Adipocyte (in vitro differentiated cells): ENCODE results near the gene FOXR1.
"Not testable (repeated sequence)": the region's sequence is repeated elsewhere in the genome, so short reads cannot be mapped to it uniquely, and the experiment has no call there.

Experiments used
- DNase-seq: peaks from one replicate; pipeline ENCODE4 v3.0.0-alpha.2; 2015; ENCODE audit warnings: low read depth
- H3K27me3 ChIP-seq: replicated peaks from 2 replicates; pipeline ENCODE4 v1.7.0; 2013; ENCODE audit warnings: mild to moderate bottlenecking, low read length, moderate library complexity; ENCODE audit not compliant: control insufficient read depth, insufficient read depth
- H3K36me3 ChIP-seq: 2 replicates; pipeline ENCODE4 v1.7.0; 2013; ENCODE audit warnings: low read length, mild to moderate bottlenecking, moderate library complexity; ENCODE audit not compliant: control insufficient read depth, insufficient read depth, severe bottlenecking
- H3K4me1 ChIP-seq: 2 replicates; pipeline ENCODE4 v1.7.0; 2013; ENCODE audit warnings: mild to moderate bottlenecking, low read length, moderate library complexity; ENCODE audit not compliant: control insufficient read depth, insufficient read depth
- H3K4me3 ChIP-seq: 2 replicates; pipeline ENCODE4 v1.7.0; 2013; ENCODE audit warnings: mild to moderate bottlenecking, low read length, moderate library complexity
- H3K9ac ChIP-seq: 2 replicates; pipeline ENCODE4 v1.7.0; 2013; ENCODE audit warnings: mild to moderate bottlenecking, low read length, moderate library complexity
- H3K9me3 ChIP-seq: 2 replicates; pipeline ENCODE4 v1.7.0; 2013; ENCODE audit warnings: mild to moderate bottlenecking, low read length, moderate library complexity; ENCODE audit not compliant: control insufficient read depth

Gene FOXR1

GRCh38 chr11:118980191-118980881 lies 8.8 kb downstream of the FOXR1 start:
- H3K4me1 ChIP-seq = peaks cover 8% of the 10 kb centered on the region
- H3K9ac ChIP-seq = peak overlapping the region; percentile 30
- peak overlapping the region; percentile 74 for H3K4me3 ChIP-seq
- DNase-seq = no peak
- peaks cover 27% of the 10 kb centered on the region for H3K27me3 ChIP-seq
- no peaks in the 10 kb centered on the region for H3K9me3 ChIP-seq
- no peaks in the 10 kb centered on the region for H3K36me3 ChIP-seq

GRCh38 chr11:118984337-118984736 lies 12.8 kb downstream of the FOXR1 start:
- peaks cover 11% of the 10 kb centered on the region for H3K27me3 ChIP-seq
- DNase-seq, H3K9me3 ChIP-seq, H3K4me3 ChIP-seq, H3K36me3 ChIP-seq, H3K9ac ChIP-seq, H3K4me1 ChIP-seq: not testable (repeated sequence)

- Histone ChIP-seq H3K9ac (no peak overlapping the region), H3K4me1 (peaks cover 8% of the 10 kb centered on the region), H3K4me3 (no peak overlapping the region), H3K36me3 (no peaks in the 10 kb centered on the region), H3K27me3 (peaks cover 6% of the 10 kb centered on the region), H3K9me3 (no peaks in the 10 kb centered on the region)
- no peak for DNase-seq
Measured at GRCh38 chr11:118984825-118985224, 13.3 kb downstream of the FOXR1 start.

GRCh38 chr11:118988280-118988679 lies 16.7 kb downstream of the FOXR1 start:
- H3K9ac ChIP-seq = no peak overlapping the region

GRCh38 chr11:118991486-118992038 lies 20.0 kb downstream of the FOXR1 start:
- not testable (repeated sequence) for H3K9ac ChIP-seq, H3K9me3 ChIP-seq, H3K4me3 ChIP-seq, H3K27me3 ChIP-seq, H3K4me1 ChIP-seq, DNase-seq, H3K36me3 ChIP-seq

More at GRCh38 chr11:118988280-118988679, 16.7 kb downstream of the FOXR1 start:
- no peaks in the 10 kb centered on the region for H3K27me3 ChIP-seq
- H3K36me3 ChIP-seq = no peaks in the 10 kb centered on the region
- no peaks in the 10 kb centered on the region for H3K9me3 ChIP-seq
- H3K4me3 ChIP-seq = no peak overlapping the region
- no peak for DNase-seq
- H3K4me1 ChIP-seq = no peaks in the 10 kb centered on the region

- H3K4me3 ChIP-seq = peak overlapping the region; percentile 89
- no peaks in the 10 kb centered on the region for H3K9me3 ChIP-seq
- DNase-seq = peak; percentile 43
- peaks cover 19% of the 10 kb centered on the region for H3K36me3 ChIP-seq
- H3K9ac ChIP-seq = peak overlapping the region; percentile 91
- H3K27me3 ChIP-seq = no peaks in the 10 kb centered on the region
- H3K4me1 ChIP-seq = peaks cover 21% of the 10 kb centered on the region
Measured at GRCh38 chr11:118996926-118997626, 25.5 kb downstream of the FOXR1 start.

- H3K4me1 ChIP-seq = peaks cover 21% of the 10 kb centered on the region
- peak within 1 kb of the TSS; percentile 91 for H3K9ac ChIP-seq
- H3K4me3 ChIP-seq = peak within 1 kb of the TSS; percentile 89
- peak; percentile 95 for DNase-seq
- no peaks in the 10 kb centered on the region for H3K9me3 ChIP-seq
- peaks cover 26% of the 10 kb centered on the region for H3K36me3 ChIP-seq
- H3K27me3 ChIP-seq = no peaks in the 10 kb centered on the region
Measured at GRCh38 chr11:118997627-118998387, 26.2 kb downstream of the FOXR1 start, which contains the start of gene CENATAC. Gene CENATAC (plus strand): TSS chr11:118998138. CDS start chr11:118998198, 60 bp downstream.

- DNase-seq = no peak
- H3K36me3 ChIP-seq = peaks cover 32% of the 10 kb centered on the region
- H3K4me3 ChIP-seq = peak overlapping the region; percentile 89
Measured at GRCh38 chr11:118998388-118998717, 26.8 kb downstream of the FOXR1 start.

GRCh38 chr11:118998822-118999221 lies 27.3 kb downstream of the FOXR1 start:
- Histone ChIP-seq H3K4me1 (peaks cover 21% of the 10 kb centered on the region), H3K36me3 (peaks cover 33% of the 10 kb centered on the region), H3K27me3 (no peaks in the 10 kb centered on the region), H3K9me3 (no peaks in the 10 kb centered on the region), H3K4me3 (peak overlapping the region; percentile 89), H3K9ac (peak overlapping the region; percentile 91)
- DNase-seq = peak; percentile 50

More at GRCh38 chr11:118998388-118998717, 26.8 kb downstream of the FOXR1 start:
- Histone ChIP-seq H3K27me3 (no peaks in the 10 kb centered on the region), H3K9me3 (no peaks in the 10 kb centered on the region), H3K9ac (peak overlapping the region; percentile 91), H3K4me1 (peaks cover 21% of the 10 kb centered on the region)

GRCh38 chr11:119000906-119001305 lies 29.3 kb downstream of the FOXR1 start:
- Histone ChIP-seq H3K4me1 (peaks cover 21% of the 10 kb centered on the region), H3K9me3 (no peaks in the 10 kb centered on the region), H3K27me3 (no peaks in the 10 kb centered on the region), H3K9ac (no peak overlapping the region), H3K4me3 (no peak overlapping the region), H3K36me3 (peaks cover 35% of the 10 kb centered on the region)
- peak; percentile 17 for DNase-seq

GRCh38 chr11:119006656-119007055 lies 35.1 kb downstream of the FOXR1 start:
- Histone ChIP-seq H3K4me1 (no peaks in the 10 kb centered on the region), H3K36me3 (peaks cover 42% of the 10 kb centered on the region), H3K27me3 (no peaks in the 10 kb centered on the region), H3K9me3 (no peaks in the 10 kb centered on the region), H3K4me3 (no peak overlapping the region), H3K9ac (no peak overlapping the region)
- DNase-seq = no peak
